Upper lobe of left lung (tissue), 4 donors: ENCODE measurements around the gene RCC2.

ENCODE experiments used
- POLR2A ChIP-seq, 4 donors: fragments of 450-650 bp; IDR thresholded peaks; one replicate each; pipeline ENCODE4 v1.5.1; 2016 to 2017; ENCODE audit warnings: antibody characterized with exemption in 4 of 4, mild to moderate bottlenecking in 2 of 4
- POLR2AphosphoS5 ChIP-seq, 2 donors: sonication (generic); formaldehyde crosslinking; IDR thresholded peaks; one replicate each; pipeline ENCODE4 v1.5.1; 2017; ENCODE audit warnings: antibody characterized with exemption in 2 of 2
- TF ChIP-seq, protein P1 (sequence below), 6 experiments: fragments of 450-650 bp in 4 of 6; fragments of 200-600 bp in 2 of 6; sonication (generic) in 2 of 6; IDR thresholded peaks; one replicate each; pipeline ENCODE4 v1.5.1; 2016 to 2019; ENCODE audit warnings: antibody characterized with exemption in 6 of 6

DNA sequence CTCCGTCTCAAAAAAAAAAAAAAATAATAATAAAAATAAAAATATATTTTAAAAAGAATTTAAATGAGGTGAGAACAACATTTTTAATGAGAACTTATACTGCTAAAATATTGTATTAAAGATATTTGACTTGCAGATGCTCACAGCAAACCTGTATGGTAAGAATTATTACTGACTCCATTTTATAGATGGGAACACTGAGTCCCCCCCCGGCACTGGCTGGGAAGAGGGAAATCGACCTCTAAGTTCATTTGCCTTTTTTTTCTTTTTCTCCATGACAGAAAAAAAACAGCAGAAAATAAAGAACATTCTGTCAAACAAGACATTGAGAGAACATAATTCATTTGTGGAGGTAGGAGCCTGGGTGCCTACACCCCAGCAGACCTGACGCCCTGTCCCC lies 80.9 kb downstream of the RCC2 start:
- TF ChIP-seq POLR2AphosphoS5 (IDR thresholded peaks at IDR 0.05), result no peak
- TF ChIP-seq, protein P1, sequence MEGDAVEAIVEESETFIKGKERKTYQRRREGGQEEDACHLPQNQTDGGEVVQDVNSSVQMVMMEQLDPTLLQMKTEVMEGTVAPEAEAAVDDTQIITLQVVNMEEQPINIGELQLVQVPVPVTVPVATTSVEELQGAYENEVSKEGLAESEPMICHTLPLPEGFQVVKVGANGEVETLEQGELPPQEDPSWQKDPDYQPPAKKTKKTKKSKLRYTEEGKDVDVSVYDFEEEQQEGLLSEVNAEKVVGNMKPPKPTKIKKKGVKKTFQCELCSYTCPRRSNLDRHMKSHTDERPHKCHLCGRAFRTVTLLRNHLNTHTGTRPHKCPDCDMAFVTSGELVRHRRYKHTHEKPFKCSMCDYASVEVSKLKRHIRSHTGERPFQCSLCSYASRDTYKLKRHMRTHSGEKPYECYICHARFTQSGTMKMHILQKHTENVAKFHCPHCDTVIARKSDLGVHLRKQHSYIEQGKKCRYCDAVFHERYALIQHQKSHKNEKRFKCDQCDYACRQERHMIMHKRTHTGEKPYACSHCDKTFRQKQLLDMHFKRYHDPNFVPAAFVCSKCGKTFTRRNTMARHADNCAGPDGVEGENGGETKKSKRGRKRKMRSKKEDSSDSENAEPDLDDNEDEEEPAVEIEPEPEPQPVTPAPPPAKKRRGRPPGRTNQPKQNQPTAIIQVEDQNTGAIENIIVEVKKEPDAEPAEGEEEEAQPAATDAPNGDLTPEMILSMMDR (IDR thresholded peaks at IDR 0.05), result no peak
- no peak for TF ChIP-seq POLR2A (IDR thresholded peaks at IDR 0.05)
